ENCODE results near the gene CUL9.

CUL9 gene

DNA sequence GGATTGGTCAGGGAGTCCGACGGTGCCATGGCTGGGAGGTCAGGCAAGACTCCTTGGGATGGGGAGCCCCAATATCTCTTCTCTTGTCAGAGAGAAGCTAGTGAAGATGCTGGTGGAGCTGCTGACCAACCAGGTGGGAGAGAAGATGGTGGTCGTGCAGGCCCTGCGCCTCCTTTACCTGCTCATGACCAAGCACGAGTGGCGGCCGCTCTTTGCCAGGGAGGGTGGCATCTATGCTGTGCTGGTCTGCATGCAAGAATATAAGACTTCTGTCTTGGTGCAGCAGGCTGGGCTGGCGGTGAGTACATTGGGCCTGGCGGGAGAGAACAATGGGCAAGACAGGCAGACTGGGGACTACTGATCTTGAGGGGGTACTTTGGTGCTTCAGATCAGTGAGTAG is 10.9 kb downstream of the CUL9 start:
- H2BK12ac ChIP-seq (ENCODE audit: low read length) = no peak overlapping the region
- peaks cover 19 to 28% of the 10 kb centered on the region in 2 experiments for H3K36me3 ChIP-seq (ENCODE audit: control insufficient read depth in 1 of 2, insufficient read depth in 2 of 2, low read length in 2 of 2)
- no peak overlapping the region for H3K4ac ChIP-seq (ENCODE audit: low read depth, low read length)
- H3K79me1 ChIP-seq (ENCODE audit: low read length) = no peaks in the 10 kb centered on the region
- H4K91ac ChIP-seq (ENCODE audit: low read depth, low read length) = no peak overlapping the region
- H3K4me3 ChIP-seq (ENCODE audit: low read depth, low read length) = no peak overlapping the region
- H2AFZ ChIP-seq (ENCODE audit: insufficient read depth, low read length, poor library complexity) = no peak overlapping the region
- H3K4me2 ChIP-seq (ENCODE audit: low read length) = no peak overlapping the region
- no peak overlapping the region for H3K18ac ChIP-seq (ENCODE audit: low read length)
- H3K14ac ChIP-seq (ENCODE audit: low read length) = no peak overlapping the region
- H3K23ac ChIP-seq (ENCODE audit: low read length) = no peak overlapping the region
- H3K27ac ChIP-seq (ENCODE audit: low read depth, low read length) = no peak overlapping the region
- no peaks in the 10 kb centered on the region for H3K9me3 ChIP-seq (ENCODE audit: insufficient read depth, low read depth, low read length)
- H3K9ac ChIP-seq (ENCODE audit: low read length) = no peak overlapping the region
- H3K4me1 ChIP-seq (ENCODE audit: control insufficient read depth in 1 of 2, insufficient read depth in 2 of 2, low read length in 2 of 2) = no peaks in the 10 kb centered on the region
- no peak for DNase-seq
- WGBS (ENCODE audit: extremely low coverage, insufficient coverage, insufficient read length) = no CpG with 5 or more reads among the region's 9 CpGs
- no peaks in the 10 kb centered on the region for H3K27me3 ChIP-seq (ENCODE audit: insufficient read depth, low read length)
- no peak overlapping the region for H2BK120ac ChIP-seq (ENCODE audit: insufficient read depth, low read length, poor library complexity)
- H4K12ac ChIP-seq (ENCODE audit: low read depth, low read length) = no peak overlapping the region
- no peaks in the 10 kb centered on the region for H3K79me2 ChIP-seq (ENCODE audit: control insufficient read depth, insufficient read depth, low read length, poor library complexity)
- H2AK5ac ChIP-seq (ENCODE audit: low read length) = no peak overlapping the region
- H4K8ac ChIP-seq (ENCODE audit: low read depth, low read length) = no peak overlapping the region
- no peak overlapping the region for H2BK5ac ChIP-seq (ENCODE audit: low read depth, low read length, poor library complexity)

DNA sequence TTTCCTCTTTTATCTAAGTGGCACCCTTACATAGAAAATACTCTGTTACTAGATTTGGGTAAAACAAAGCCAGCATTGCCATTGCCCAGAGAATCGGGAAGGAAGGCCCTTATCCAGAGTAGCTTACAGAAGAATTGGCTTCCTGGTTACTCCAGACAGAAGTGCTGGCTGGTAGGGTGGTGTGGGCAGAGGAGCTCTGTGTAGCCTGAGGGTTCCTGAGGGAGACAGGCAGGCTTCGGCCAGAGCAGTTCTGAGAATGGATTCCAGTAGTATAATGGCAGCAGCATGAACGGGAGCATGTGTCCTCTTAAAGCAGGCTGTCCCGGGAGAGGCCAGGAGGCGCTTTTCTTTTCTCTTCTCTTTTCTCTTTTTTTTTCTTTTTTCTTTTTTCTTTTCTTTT is 11.9 kb downstream of the CUL9 start:
- WGBS (ENCODE audit: extremely low coverage, insufficient coverage, insufficient read length) = no CpG with 5 or more reads among the region's 5 CpGs
- no peak overlapping the region for H3K18ac ChIP-seq (ENCODE audit: low read length)

DNA sequence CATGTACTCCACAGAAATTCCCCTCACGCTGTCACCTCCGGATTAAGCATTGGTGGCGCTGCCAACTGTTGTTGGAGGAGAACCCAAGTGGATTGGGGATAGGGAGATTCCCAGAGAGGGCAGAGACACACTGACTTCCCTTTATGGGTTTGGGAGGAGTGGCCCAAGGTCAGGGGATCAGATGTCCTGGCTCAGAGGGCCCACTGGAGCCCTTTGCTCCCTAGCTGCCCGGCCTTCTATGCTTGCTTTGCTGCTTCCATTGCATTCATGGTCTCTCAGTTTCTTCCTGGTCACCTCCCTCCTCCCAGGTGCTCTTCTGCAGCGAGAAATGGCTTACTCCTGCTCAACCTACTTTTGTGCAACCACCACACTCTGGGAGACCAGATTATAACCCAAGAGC is 14.3 kb downstream of the CUL9 start:
- no peak overlapping the region for H3K14ac ChIP-seq (ENCODE audit: low read length)

More for the DNA sequence above, 11.9 kb downstream of the CUL9 start:
- peak in 1 of 2 donors; percentile 23 for DNase-seq
- Histone ChIP-seq H3K14ac (ENCODE audit: low read length) (no peak overlapping the region), H3K23ac (ENCODE audit: low read length) (no peak overlapping the region), H3K27me3 (ENCODE audit: insufficient read depth, low read length) (no peaks in the 10 kb centered on the region), H4K91ac (ENCODE audit: low read depth, low read length) (no peak overlapping the region), H3K9ac (ENCODE audit: low read length) (no peak overlapping the region), H4K12ac (ENCODE audit: low read depth, low read length) (no peak overlapping the region), H3K79me2 (ENCODE audit: control insufficient read depth, insufficient read depth, low read length, poor library complexity) (no peaks in the 10 kb centered on the region), H3K4me3 (ENCODE audit: low read depth, low read length) (no peak overlapping the region), H2AFZ (ENCODE audit: insufficient read depth, low read length, poor library complexity) (no peak overlapping the region), H3K4me1 (ENCODE audit: control insufficient read depth in 1 of 2, insufficient read depth in 2 of 2, low read length in 2 of 2) (no peaks in the 10 kb centered on the region), H4K8ac (ENCODE audit: low read depth, low read length) (no peak overlapping the region), H2BK5ac (ENCODE audit: low read depth, low read length, poor library complexity) (no peak overlapping the region), H3K27ac (ENCODE audit: low read depth, low read length) (no peak overlapping the region), H2BK120ac (ENCODE audit: insufficient read depth, low read length, poor library complexity) (no peak overlapping the region), H2AK5ac (ENCODE audit: low read length) (no peak overlapping the region), H3K79me1 (ENCODE audit: low read length) (no peaks in the 10 kb centered on the region), H2BK12ac (ENCODE audit: low read length) (no peak overlapping the region), H3K36me3 (ENCODE audit: control insufficient read depth in 1 of 2, insufficient read depth in 2 of 2, low read length in 2 of 2) (peaks cover 18 to 26% of the 10 kb centered on the region in 2 experiments), H3K4ac (ENCODE audit: low read depth, low read length) (no peak overlapping the region), H3K4me2 (ENCODE audit: low read length) (no peak overlapping the region), H3K9me3 (ENCODE audit: insufficient read depth, low read depth, low read length) (no peaks in the 10 kb centered on the region)

GRCh38 chr6:43199912-43200311 is 17.9 kb downstream of the CUL9 start:
- Histone ChIP-seq H2BK5ac (ENCODE audit: low read depth, low read length, poor library complexity) (no peak overlapping the region), H3K14ac (ENCODE audit: low read length) (no peak overlapping the region), H2BK12ac (ENCODE audit: low read length) (no peak overlapping the region), H3K27ac (ENCODE audit: low read depth, low read length) (no peak overlapping the region), H2BK120ac (ENCODE audit: insufficient read depth, low read length, poor library complexity) (no peak overlapping the region), H3K4ac (ENCODE audit: low read depth, low read length) (no peak overlapping the region), H3K27me3 (ENCODE audit: insufficient read depth, low read length) (no peaks in the 10 kb centered on the region), H3K9me3 (ENCODE audit: insufficient read depth, low read depth, low read length) (no peaks in the 10 kb centered on the region), H3K79me1 (ENCODE audit: low read length) (no peaks in the 10 kb centered on the region), H4K91ac (ENCODE audit: low read depth, low read length) (no peak overlapping the region), H3K4me2 (ENCODE audit: low read length) (no peak overlapping the region), H3K79me2 (ENCODE audit: control insufficient read depth, insufficient read depth, low read length, poor library complexity) (no peaks in the 10 kb centered on the region), H2AFZ (ENCODE audit: insufficient read depth, low read length, poor library complexity) (no peak overlapping the region), H3K18ac (ENCODE audit: low read length) (no peak overlapping the region), H3K4me1 (ENCODE audit: control insufficient read depth in 1 of 2, insufficient read depth in 2 of 2, low read length in 2 of 2) (no peaks in the 10 kb centered on the region), H2AK5ac (ENCODE audit: low read length) (no peak overlapping the region), H4K8ac (ENCODE audit: low read depth, low read length) (no peak overlapping the region), H3K9ac (ENCODE audit: low read length) (no peak overlapping the region), H4K12ac (ENCODE audit: low read depth, low read length) (no peak overlapping the region), H3K23ac (ENCODE audit: low read length) (no peak overlapping the region), H3K36me3 (ENCODE audit: control insufficient read depth in 1 of 2, insufficient read depth in 2 of 2, low read length in 2 of 2) (peaks cover 22 to 39% of the 10 kb centered on the region in 2 experiments), H3K4me3 (ENCODE audit: low read depth, low read length) (no peak overlapping the region)
- DNase-seq = no peak
- no CpG with 5 or more reads among the region's 6 CpGs for WGBS (ENCODE audit: extremely low coverage, insufficient coverage, insufficient read length)

More for the DNA sequence above, 14.3 kb downstream of the CUL9 start:
- Histone ChIP-seq H3K4me2 (ENCODE audit: low read length) (no peak overlapping the region), H4K8ac (ENCODE audit: low read depth, low read length) (no peak overlapping the region), H3K9ac (ENCODE audit: low read length) (no peak overlapping the region), H3K79me1 (ENCODE audit: low read length) (no peaks in the 10 kb centered on the region), H2BK12ac (ENCODE audit: low read length) (no peak overlapping the region), H2AFZ (ENCODE audit: insufficient read depth, low read length, poor library complexity) (no peak overlapping the region), H3K27ac (ENCODE audit: low read depth, low read length) (no peak overlapping the region), H4K12ac (ENCODE audit: low read depth, low read length) (no peak overlapping the region), H3K36me3 (ENCODE audit: control insufficient read depth in 1 of 2, insufficient read depth in 2 of 2, low read length in 2 of 2) (peaks cover 27 to 41% of the 10 kb centered on the region in 2 experiments), H3K4me3 (ENCODE audit: low read depth, low read length) (no peak overlapping the region), H4K91ac (ENCODE audit: low read depth, low read length) (no peak overlapping the region), H2BK120ac (ENCODE audit: insufficient read depth, low read length, poor library complexity) (no peak overlapping the region), H2AK5ac (ENCODE audit: low read length) (no peak overlapping the region), H3K27me3 (ENCODE audit: insufficient read depth, low read length) (no peaks in the 10 kb centered on the region), H3K23ac (ENCODE audit: low read length) (no peak overlapping the region), H3K4me1 (ENCODE audit: control insufficient read depth in 1 of 2, insufficient read depth in 2 of 2, low read length in 2 of 2) (no peaks in the 10 kb centered on the region), H2BK5ac (ENCODE audit: low read depth, low read length, poor library complexity) (no peak overlapping the region), H3K79me2 (ENCODE audit: control insufficient read depth, insufficient read depth, low read length, poor library complexity) (no peaks in the 10 kb centered on the region), H3K9me3 (ENCODE audit: insufficient read depth, low read depth, low read length) (no peaks in the 10 kb centered on the region), H3K4ac (ENCODE audit: low read depth, low read length) (no peak overlapping the region), H3K18ac (ENCODE audit: low read length) (no peak overlapping the region)
- no CpG with 5 or more reads among the region's 5 CpGs for WGBS (ENCODE audit: extremely low coverage, insufficient coverage, insufficient read length)
- no peak for DNase-seq
